K562 (cell line): ENCODE measurements around the gene YJU2. TPM values are rescaled to one million over a fixed set of nuclear protein-coding genes. Genes with fewer than 3 reads are reported as not detected.

Experiments
- ARHGAP35 ChIP-seq: fragments of 450-650 bp; IDR thresholded peaks from 2 replicates; pipeline ENCODE4 v1.6.1; 2018; ENCODE audit not compliant: partially characterized antibody
- BCOR ChIP-seq: fragments of 450-650 bp; IDR thresholded peaks from 2 replicates; pipeline ENCODE4 v1.6.1; 2016
- DNMT1 ChIP-seq: fragments of 450-650 bp; IDR thresholded peaks from 2 replicates; pipeline ENCODE4 v1.6.1; 2016; ENCODE audit warnings: antibody characterized with exemption, mild to moderate bottlenecking
- ETS2 ChIP-seq: IDR thresholded peaks from 2 replicates; pipeline ENCODE4 v1.6.1; 2016; ENCODE audit warnings: borderline replicate concordance, missing genetic modification characterization, mild to moderate bottlenecking, moderate library complexity, missing compliant biosample characterization; ENCODE audit not compliant: poor library complexity, severe bottlenecking
- FOSL1 ChIP-seq: fragments of 200-800 bp; sonication (Bioruptor generic); conservative IDR thresholded peaks from 2 replicates; pipeline ENCODE4 v1.6.1; 2016; ENCODE audit warnings: missing genetic modification characterization, missing compliant biosample characterization
- GATAD2B ChIP-seq: fragments of 450-650 bp; IDR thresholded peaks from 2 replicates; pipeline ENCODE4 v1.6.1; 2017; ENCODE audit warnings: mild to moderate bottlenecking, borderline replicate concordance
- HOXB6 ChIP-seq: fragments of 250-450 bp; sonication (Bioruptor Pico); IDR thresholded peaks from 2 replicates; pipeline ENCODE4 v1.5.1; 2022; ENCODE audit warnings: mild to moderate bottlenecking, borderline replicate concordance
- KLF1 ChIP-seq: fragments of 450-650 bp; IDR thresholded peaks from 2 replicates; pipeline ENCODE4 v1.6.1; 2016; ENCODE audit warnings: missing genetic modification characterization, missing compliant biosample characterization
- OTX1 ChIP-seq: fragments of 450-650 bp; formaldehyde crosslinking; IDR thresholded peaks from 2 replicates; pipeline ENCODE4 v1.4.0; 2022; ENCODE audit warnings: mild to moderate bottlenecking
- POLR3A ChIP-seq: IDR thresholded peaks from 2 replicates; pipeline ENCODE4 v1.6.1; 2011; ENCODE audit warnings: borderline replicate concordance, mild to moderate bottlenecking, moderate library complexity; ENCODE audit not compliant: insufficient read length, insufficient read depth; ENCODE audit errors: extremely low read depth
- POU5F1 ChIP-seq: fragments of 150-350 bp; IDR thresholded peaks from 2 replicates; pipeline ENCODE4 v1.6.1; 2014; ENCODE audit warnings: borderline replicate concordance, low read length, low read depth, mild to moderate bottlenecking; ENCODE audit not compliant: partially characterized antibody
- RBM15 ChIP-seq: fragments of 200-400 bp; formaldehyde crosslinking; IDR thresholded peaks from 2 replicates; pipeline ENCODE4 v1.6.1; 2018; ENCODE audit warnings: mild to moderate bottlenecking, low read length, moderate library complexity; ENCODE audit not compliant: insufficient read depth
- SIN3B ChIP-seq: fragments of 450-650 bp; IDR thresholded peaks from 2 replicates; pipeline ENCODE4 v1.6.1; 2017; ENCODE audit warnings: low read depth, mild to moderate bottlenecking, moderate library complexity
- SNRNP70 ChIP-seq: fragments of 200-400 bp; formaldehyde crosslinking; optimal IDR thresholded peaks from 2 replicates; pipeline ENCODE3; 2017; ENCODE audit warnings: low read depth, low read length
- SRSF1 ChIP-seq: fragments of 200-400 bp; formaldehyde crosslinking; IDR thresholded peaks from 2 replicates; pipeline ENCODE4 v1.6.1; 2017; ENCODE audit warnings: mild to moderate bottlenecking, low read depth, low read length, moderate library complexity
- TBL1XR1 ChIP-seq, 2 experiments: IDR thresholded peaks; 2 replicates each; pipeline ENCODE4 v1.6.1; 2012; ENCODE audit warnings: improper control_type of control experiment in 2 of 2, low read length in 2 of 2, mild to moderate bottlenecking in 1 of 2
- TRIM24 ChIP-seq, 2 experiments: fragments of 450-650 bp; IDR thresholded peaks; 2 replicates each; pipeline ENCODE4 v1.6.1; 2016
- ZNF12 ChIP-seq: sonication (generic); formaldehyde crosslinking; IDR thresholded peaks from 2 replicates; pipeline ENCODE4 v1.4.0; 2020; ENCODE audit warnings: mild to moderate bottlenecking, missing genetic modification reagents
- ZNF121 ChIP-seq: sonication (generic); formaldehyde crosslinking; conservative IDR thresholded peaks from 2 replicates; pipeline ENCODE4 v1.8.0; 2022; ENCODE audit warnings: missing genetic modification reagents
- ZNF175 ChIP-seq: fragments of 200-800 bp; sonication (Bioruptor generic); IDR thresholded peaks from 2 replicates; pipeline ENCODE4 v1.6.1; 2016; ENCODE audit warnings: low read depth, mild to moderate bottlenecking, missing genetic modification characterization, missing compliant biosample characterization
- ZNF239 ChIP-seq: fragments of 250-450 bp; sonication (Bioruptor Pico); IDR thresholded peaks from 2 replicates; pipeline ENCODE4 v1.4.0; 2020; ENCODE audit warnings: mild to moderate bottlenecking
- polyA plus RNA-seq, 8 experiments: library from polyadenylated mRNA; depleted of rRNA in 4 of 8; stranded (reverse) in 5 of 8; unstranded in 3 of 8; fragments of >200 nt; fragmentation: Nextera tagmentation in 2 of 8; fragmentation: Illumina TruSeq in 1 of 8; extraction: Ambion mirVana in 2 of 8; extraction: Trizol in 1 of 8; gene quantifications; 2 replicates each; pipeline versions ENCODE4 v1.2.1 to v1.2.3, GENCODE V29; 2011 to 2014; ENCODE audit warnings: inconsistent platforms in 1 of 8, missing spikeins in 1 of 8
- total RNA-seq, 7 experiments: library from RNA; depleted of rRNA in 6 of 7; stranded (reverse); fragments of >200 nt in 6 of 7; fragmentation: Illumina TruSeq in 2 of 7; extraction: Trizol in 2 of 7; gene quantifications; 2 replicates each; pipeline versions ENCODE4 v1.2.1 to v1.2.3, GENCODE V29; 2011 to 2021; ENCODE audit warnings: low replicate concordance in 1 of 7
- TF ChIP-seq, protein P1 (sequence below): fragments of 250-450 bp; sonication (Bioruptor Pico); IDR thresholded peaks from 2 replicates; pipeline ENCODE4 v1.6.1; 2021; ENCODE audit warnings: mild to moderate bottlenecking
- TF ChIP-seq, protein P2 (sequence below): sonication (generic); formaldehyde crosslinking; IDR thresholded peaks from 2 replicates; pipeline ENCODE4 v1.4.0; 2020; ENCODE audit warnings: mild to moderate bottlenecking, missing genetic modification reagents
- TF ChIP-seq, protein P3 (sequence below), 3 experiments: IDR thresholded peaks in 2 of 3; conservative IDR thresholded peaks in 1 of 3; 2 replicates each; pipeline ENCODE4 v1.5.1; 2011 to 2012; ENCODE audit warnings: low read length in 3 of 3, mild to moderate bottlenecking in 3 of 3, control low read depth in 2 of 3, improper control_type of control experiment in 1 of 3, inconsistent platforms in 1 of 3, low read depth in 1 of 3, mixed read lengths in 1 of 3, moderate library complexity in 1 of 3; ENCODE audit not compliant: insufficient read depth in 2 of 3
- TF ChIP-seq, protein P4 (sequence below): sonication (generic); formaldehyde crosslinking; IDR thresholded peaks from 2 replicates; pipeline ENCODE4 v1.9.0; 2022; ENCODE audit warnings: mild to moderate bottlenecking, missing genetic modification reagents

Gene YJU2
- total and polyA plus RNA-seq, 9 of the 15 experiments (the other 6 are each of a cell fraction or from before 2014, with no cell fraction given), result 0.41 to 34.9 (median 19.3) TPM

DNA sequence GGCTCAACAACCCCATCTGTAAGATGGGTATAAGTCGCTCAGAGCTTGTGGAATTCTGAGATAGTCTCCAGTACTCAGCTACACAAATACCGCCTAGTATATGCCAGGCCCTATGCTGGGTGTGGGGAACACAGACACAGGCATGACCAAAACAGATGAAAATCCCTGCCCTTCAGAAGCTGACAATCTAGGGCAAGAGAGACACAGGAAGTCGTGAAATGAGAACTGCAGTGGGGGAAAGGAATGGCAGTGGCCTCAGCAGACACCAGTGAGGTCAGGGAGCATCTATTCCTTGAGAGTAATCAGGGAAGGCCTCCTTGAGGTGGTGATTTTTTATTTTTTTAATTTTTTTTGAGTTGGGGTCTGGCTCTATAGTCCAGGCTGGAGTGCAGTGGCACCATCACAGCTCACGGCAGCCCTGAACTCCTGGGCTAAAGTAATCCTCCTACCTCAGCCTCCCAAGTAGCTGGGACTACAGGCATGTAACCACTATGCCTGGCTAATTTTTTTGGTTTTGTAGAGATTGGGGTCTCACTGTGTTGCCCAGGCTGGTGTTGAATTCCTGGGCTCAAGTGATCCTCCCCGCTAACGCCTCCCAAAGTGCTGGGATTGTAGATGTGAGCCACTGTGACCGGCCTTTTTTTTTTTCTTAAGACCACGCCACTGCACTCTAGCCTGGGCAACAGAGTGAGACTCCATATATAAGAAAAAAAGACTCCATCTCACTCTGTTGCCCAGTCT lies 52.1 kb downstream of the YJU2 start (continued):
- TF ChIP-seq POU5F1, result no peak
- TF ChIP-seq TBL1XR1 (IDR thresholded peaks at IDR 0.05; ENCODE audit: low read length in 2 of 2), result no peak
- TF ChIP-seq, protein P1, sequence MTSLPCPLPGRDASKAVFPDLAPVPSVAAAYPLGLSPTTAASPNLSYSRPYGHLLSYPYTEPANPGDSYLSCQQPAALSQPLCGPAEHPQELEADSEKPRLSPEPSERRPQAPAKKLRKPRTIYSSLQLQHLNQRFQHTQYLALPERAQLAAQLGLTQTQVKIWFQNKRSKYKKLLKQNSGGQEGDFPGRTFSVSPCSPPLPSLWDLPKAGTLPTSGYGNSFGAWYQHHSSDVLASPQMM (CRISPR knock-in tag), result no peak
- TF ChIP-seq FOSL1, result no peak
- no peak for TF ChIP-seq ARHGAP35
- TF ChIP-seq, protein P2, sequence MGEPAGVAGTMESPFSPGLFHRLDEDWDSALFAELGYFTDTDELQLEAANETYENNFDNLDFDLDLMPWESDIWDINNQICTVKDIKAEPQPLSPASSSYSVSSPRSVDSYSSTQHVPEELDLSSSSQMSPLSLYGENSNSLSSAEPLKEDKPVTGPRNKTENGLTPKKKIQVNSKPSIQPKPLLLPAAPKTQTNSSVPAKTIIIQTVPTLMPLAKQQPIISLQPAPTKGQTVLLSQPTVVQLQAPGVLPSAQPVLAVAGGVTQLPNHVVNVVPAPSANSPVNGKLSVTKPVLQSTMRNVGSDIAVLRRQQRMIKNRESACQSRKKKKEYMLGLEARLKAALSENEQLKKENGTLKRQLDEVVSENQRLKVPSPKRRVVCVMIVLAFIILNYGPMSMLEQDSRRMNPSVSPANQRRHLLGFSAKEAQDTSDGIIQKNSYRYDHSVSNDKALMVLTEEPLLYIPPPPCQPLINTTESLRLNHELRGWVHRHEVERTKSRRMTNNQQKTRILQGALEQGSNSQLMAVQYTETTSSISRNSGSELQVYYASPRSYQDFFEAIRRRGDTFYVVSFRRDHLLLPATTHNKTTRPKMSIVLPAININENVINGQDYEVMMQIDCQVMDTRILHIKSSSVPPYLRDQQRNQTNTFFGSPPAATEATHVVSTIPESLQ (CRISPR knock-in tag), result no peak
- no peak for TF ChIP-seq ZNF12
- TF ChIP-seq BCOR, result peak; percentile 93
- peak; percentile 93 for TF ChIP-seq ZNF121 (CRISPR knock-in tag)
- no peak for TF ChIP-seq DNMT1
- TF ChIP-seq ETS2 (tag), result no peak
- TF ChIP-seq, protein P3, sequence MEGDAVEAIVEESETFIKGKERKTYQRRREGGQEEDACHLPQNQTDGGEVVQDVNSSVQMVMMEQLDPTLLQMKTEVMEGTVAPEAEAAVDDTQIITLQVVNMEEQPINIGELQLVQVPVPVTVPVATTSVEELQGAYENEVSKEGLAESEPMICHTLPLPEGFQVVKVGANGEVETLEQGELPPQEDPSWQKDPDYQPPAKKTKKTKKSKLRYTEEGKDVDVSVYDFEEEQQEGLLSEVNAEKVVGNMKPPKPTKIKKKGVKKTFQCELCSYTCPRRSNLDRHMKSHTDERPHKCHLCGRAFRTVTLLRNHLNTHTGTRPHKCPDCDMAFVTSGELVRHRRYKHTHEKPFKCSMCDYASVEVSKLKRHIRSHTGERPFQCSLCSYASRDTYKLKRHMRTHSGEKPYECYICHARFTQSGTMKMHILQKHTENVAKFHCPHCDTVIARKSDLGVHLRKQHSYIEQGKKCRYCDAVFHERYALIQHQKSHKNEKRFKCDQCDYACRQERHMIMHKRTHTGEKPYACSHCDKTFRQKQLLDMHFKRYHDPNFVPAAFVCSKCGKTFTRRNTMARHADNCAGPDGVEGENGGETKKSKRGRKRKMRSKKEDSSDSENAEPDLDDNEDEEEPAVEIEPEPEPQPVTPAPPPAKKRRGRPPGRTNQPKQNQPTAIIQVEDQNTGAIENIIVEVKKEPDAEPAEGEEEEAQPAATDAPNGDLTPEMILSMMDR (IDR thresholded peaks at IDR 0.05 in 2 of 3, conservative IDR thresholded peaks at IDR 0.05 in 1 of 3; ENCODE audit: insufficient read depth in 2 of 3, low read depth in 1 of 3, low read length in 3 of 3), result no peak
- TF ChIP-seq SRSF1, result no peak
- no peak for TF ChIP-seq GATAD2B
- TF ChIP-seq TRIM24 (IDR thresholded peaks at IDR 0.05), result no peak
- TF ChIP-seq POLR3A, result no peak
- no peak for TF ChIP-seq ZNF239 (CRISPR knock-in tag)
- TF ChIP-seq, protein P4, sequence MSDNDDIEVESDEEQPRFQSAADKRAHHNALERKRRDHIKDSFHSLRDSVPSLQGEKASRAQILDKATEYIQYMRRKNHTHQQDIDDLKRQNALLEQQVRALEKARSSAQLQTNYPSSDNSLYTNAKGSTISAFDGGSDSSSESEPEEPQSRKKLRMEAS (CRISPR knock-in tag), result no peak
- no peak for TF ChIP-seq RBM15
- TF ChIP-seq SNRNP70, result no peak
- no peak for TF ChIP-seq HOXB6 (CRISPR knock-in tag)
- no peak for TF ChIP-seq SIN3B
- no peak for TF ChIP-seq OTX1 (CRISPR knock-in tag)
- TF ChIP-seq KLF1 (tag), result no peak
- no peak for TF ChIP-seq ZNF175 (CRISPR knock-in tag)
